ENCODE data around the gene TMEM209.

DNA sequence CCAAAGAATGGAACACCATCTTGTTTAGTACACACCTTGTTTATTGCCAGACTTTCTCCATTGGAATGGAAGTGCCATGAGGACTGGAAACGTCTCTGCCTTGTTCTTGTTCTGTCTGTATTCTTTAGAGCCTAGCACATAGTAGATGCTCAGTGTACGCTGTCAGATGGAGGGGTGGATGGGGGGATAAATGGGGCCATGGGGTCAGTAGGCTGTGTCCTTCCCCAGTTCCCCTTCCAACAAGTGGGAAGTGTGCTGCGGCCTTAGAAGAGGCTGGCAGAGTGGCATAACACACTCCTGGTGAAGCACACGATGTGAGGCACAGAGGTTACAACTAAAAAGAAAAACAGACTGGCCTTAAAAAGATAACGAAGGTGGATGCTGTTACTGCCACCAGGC, 61.9 kb downstream of the TMEM209 start:
- TF ChIP-seq, protein P1, sequence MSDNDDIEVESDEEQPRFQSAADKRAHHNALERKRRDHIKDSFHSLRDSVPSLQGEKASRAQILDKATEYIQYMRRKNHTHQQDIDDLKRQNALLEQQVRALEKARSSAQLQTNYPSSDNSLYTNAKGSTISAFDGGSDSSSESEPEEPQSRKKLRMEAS (IDR thresholded peaks at IDR 0.05; ENCODE audit: low read depth, low read length), result no peak
- TF ChIP-seq, protein P2, sequence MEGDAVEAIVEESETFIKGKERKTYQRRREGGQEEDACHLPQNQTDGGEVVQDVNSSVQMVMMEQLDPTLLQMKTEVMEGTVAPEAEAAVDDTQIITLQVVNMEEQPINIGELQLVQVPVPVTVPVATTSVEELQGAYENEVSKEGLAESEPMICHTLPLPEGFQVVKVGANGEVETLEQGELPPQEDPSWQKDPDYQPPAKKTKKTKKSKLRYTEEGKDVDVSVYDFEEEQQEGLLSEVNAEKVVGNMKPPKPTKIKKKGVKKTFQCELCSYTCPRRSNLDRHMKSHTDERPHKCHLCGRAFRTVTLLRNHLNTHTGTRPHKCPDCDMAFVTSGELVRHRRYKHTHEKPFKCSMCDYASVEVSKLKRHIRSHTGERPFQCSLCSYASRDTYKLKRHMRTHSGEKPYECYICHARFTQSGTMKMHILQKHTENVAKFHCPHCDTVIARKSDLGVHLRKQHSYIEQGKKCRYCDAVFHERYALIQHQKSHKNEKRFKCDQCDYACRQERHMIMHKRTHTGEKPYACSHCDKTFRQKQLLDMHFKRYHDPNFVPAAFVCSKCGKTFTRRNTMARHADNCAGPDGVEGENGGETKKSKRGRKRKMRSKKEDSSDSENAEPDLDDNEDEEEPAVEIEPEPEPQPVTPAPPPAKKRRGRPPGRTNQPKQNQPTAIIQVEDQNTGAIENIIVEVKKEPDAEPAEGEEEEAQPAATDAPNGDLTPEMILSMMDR (IDR thresholded peaks at IDR 0.05; ENCODE audit: low read depth, low read length), result no peak
- no peak for TF ChIP-seq POLR2A (IDR thresholded peaks at IDR 0.05; ENCODE audit: extremely low read depth, insufficient read length)
